ENCODE data around the gene DPP9.
A peak's percentile ranks its signal among the peaks of the same experiment; 100 is the strongest.
"Not testable (repeated sequence)": the region's sequence is repeated elsewhere in the genome, so short reads cannot be mapped to it uniquely, and the experiment has no call there.

The DPP9 gene

GRCh38 chr19:4738734-4739133, 15.1 kb upstream of the DPP9 start:
- DNase-seq: no peak

GRCh38 chr19:4737955-4738600, 14.4 kb upstream of the DPP9 start:
- DNase-seq: no peak

- no peak for DNase-seq
Observed at GRCh38 chr19:4733755-4734345, 10.2 kb upstream of the DPP9 start.

- DNase-seq: no peak
Observed at GRCh38 chr19:4732680-4733114, 9.1 kb upstream of the DPP9 start.

DNA sequence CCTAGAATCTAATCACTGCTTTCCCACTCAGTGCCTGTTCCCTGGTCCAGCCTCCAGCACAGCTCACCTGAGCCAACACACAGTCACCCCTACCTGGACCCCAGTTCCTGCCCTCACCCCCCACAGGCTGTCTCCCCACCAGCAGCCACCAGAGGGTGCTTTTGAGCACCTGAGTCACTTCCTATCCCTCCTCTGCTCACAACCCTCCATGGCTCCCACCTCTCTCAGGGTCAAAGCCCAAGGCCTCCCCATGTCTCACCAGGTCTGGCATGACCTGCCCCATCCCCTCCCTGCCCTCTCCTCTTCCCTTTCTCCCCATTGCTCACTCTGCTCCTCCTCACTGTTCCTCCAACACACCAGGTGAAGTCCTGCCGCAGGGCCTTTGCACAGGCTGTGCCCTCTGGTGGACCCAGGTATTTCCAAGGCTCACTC, 7.1 kb upstream of the DPP9 start:
- DNase-seq: peak; percentile 15

DNA sequence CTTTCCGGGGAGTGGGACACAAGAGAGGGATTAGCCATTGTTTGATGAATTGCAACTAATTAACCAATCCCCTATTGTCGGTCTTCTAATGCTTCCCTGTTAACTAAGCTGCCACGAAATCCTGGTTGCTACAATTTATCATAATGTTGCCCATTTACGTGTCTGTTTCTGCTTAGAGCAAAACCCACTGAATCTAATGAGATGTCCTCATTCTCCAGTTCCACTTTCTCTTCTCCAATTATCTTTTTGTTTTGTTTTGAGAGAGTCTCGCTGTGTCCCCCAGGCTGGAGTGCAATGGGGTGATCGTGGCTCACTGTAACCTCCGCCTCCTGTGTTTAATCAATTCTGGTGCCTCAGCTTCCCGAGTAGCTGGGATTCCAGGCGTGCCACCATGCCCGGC, 5.2 kb upstream of the DPP9 start:
- no peak for DNase-seq

- DNase-seq: no peak
Observed at GRCh38 chr19:4722671-4723594, 709 bp downstream of the DPP9 start.

DNA sequence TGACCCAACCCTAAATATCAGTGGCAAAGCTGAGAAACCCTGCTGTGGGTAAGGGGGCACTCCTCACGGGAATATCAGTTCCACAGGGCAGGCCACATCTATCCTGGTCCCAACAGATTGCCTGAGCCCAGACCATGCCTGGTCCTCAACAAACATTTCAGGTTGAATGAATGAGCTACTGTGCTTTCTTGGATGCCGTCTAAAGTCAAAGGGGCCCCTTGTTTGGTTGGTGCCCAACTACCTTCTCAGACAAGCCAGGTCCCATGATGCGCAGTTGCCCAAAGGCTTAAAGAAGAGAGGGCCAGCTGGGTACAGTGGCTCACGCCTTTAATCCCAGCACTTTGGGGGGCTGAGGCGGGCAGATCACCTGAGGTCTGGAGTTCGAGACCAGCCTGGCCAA, 2.4 kb downstream of the DPP9 start:
- DNase-seq: no peak

- DNase-seq: no peak
Observed at GRCh38 chr19:4720037-4720700, 3.5 kb downstream of the DPP9 start.

DNA sequence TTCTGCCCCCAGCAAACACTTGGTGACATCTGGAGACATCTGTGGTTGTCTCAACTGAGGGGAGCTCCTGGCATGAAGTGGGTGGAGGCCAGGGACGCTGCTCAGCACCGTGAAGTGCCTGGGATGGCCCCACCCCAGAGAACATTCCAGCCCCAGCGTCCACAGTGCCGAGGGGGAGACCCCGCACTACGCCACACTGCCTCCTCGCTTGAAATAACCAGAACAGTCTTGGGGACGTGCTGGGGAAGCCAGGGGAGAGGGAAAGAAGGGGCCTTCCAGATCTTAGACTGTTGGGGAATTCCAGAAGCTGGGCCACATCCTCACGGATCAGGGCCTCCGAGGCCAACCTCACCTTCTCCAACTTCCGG, 4.2 kb downstream of the DPP9 start:
- no peak for DNase-seq

GRCh38 chr19:4717966-4718701, 5.5 kb downstream of the DPP9 start:
- DNase-seq: no peak

- DNase-seq: no peak
Observed at GRCh38 chr19:4717191-4717965, 6.3 kb downstream of the DPP9 start.

DNA sequence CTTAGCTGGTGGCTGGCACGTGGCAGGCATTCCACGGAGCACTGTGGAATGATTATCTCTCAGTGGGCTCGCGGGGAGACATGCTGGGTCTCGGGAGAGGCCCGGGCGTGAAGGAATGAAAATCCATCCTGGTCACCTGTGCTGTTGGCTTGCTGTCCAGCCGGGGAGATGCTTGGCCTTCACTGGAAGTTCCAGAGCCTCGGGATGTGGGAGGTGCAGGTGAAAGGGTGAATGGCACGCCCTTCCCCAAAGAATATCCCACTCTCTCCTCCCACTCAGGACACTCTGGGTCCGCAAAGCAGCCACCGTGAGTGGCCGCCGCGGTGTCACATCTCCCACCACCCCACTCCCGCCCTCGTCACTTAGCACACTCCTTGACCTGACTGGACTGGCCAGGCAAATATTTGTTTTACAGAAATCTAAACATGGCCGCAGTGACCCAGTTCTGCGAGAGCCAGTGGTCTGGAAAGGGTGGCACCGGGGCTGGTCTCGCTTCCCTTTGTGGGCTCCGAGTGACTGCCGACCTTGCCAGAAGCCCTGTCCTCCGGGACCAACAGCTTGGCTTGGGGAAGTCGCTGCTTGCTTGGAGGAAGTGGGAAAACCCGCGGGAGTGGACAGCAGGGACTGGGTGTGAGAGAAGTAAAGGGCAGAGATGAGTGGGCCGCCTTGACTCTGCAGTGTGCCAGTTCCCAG, 8.0 kb downstream of the DPP9 start:
- no peak for DNase-seq

DNA sequence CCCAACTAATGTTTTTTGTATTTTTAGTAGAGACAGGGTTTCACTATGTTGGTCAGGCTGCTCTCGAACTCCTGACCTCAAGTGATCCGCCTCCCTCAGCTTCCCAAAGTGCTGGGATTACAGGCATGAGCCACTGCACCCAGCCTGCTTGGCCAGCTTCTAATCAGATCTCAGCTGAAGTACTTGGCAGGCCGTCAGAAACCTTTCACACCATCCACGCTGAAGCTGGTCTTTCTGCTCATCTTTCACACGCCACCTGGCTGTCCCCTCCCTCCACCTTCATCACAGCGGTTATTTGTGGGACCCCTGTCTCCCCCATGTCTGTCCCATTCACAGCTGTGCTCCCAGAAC, 8.5 kb downstream of the DPP9 start:
- not testable (repeated sequence) for DNase-seq

DNA sequence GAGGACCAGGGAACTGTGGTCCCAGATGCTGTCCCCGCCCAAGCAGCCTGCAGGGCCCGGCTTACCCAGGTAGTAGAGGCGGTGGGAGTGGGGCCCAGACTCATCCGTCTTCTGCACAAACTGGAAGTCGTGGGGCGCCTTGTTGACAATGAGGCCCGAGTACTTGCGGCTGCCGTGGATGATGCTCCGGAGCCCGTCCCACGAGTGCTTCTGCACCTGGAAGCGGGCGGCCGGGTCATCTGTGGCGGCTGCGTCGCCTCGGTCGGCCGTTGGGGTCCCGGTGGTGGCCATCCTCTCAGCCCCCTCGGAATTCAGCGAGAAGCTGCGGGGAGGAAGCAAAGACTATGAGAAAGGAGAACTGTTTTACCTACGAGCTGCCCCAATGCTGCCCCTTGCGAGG, 9.6 kb downstream of the DPP9 start:
- no peak for DNase-seq

- peak; percentile 45 for DNase-seq
Observed at GRCh38 chr19:4713384-4713951, 10.2 kb downstream of the DPP9 start.

DNA sequence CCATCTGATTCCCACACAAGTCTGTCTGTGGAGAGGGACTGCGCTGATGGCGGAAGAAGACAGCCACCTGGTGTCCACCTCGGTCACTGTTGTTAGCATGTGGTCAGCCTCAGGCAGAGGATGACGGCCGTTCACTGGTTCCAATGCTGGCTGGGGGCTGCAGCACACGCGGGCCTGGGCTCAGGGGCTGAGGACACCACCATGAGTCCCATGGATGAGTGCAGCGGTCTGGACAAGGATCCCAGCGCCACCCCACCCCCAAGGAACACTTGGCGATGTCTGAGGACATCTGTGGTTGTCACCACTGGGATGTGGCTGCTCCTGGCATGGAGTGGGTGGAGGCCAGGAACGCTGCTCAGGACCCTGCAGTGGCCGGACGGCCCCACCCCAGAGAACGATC, 10.9 kb downstream of the DPP9 start:
- DNase-seq: no peak

DNA sequence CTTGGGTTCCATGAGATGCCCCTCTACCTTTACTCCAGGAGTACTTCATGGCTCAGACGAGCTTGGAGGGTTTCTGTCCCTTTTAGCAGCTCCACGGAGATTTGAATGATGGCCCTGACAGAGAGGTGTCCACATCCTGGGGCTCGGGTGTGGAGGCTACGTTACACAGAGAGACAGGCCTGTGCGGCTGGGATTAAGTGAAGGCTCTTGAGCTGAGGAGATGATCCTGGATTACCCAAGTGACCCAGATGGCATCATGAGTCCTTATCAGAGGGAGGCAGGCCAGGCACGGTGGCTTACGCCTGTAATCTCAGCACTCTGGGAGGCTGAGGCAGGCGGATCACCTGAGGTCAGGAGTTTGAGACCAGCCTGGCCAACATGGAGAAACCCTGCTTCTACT, 12.4 kb downstream of the DPP9 start:
- no peak for DNase-seq

DNA sequence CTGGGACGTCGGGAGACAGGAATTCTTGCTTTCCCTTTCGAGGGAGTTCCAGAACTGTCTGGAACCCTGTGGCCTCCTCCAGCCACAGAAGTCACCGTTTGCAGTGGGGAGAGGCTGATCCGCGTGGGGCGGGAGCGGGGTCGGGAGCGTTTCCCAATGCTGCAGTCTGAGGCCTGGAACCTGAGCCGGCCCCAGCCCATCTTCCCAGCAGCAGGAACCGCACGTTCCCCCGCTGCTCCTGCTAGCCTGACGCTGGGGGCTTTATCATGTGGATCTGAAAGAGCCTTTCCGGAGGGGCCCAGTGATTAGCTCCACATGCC, 13.4 kb downstream of the DPP9 start:
- no peak for DNase-seq

- no peak for DNase-seq
Observed at GRCh38 chr19:4709440-4710280, 14.0 kb downstream of the DPP9 start.
